Loucy (cell line): ENCODE measurements around the gene FRS2.

Experiments used
- EZH2phosphoT487 ChIP-seq: fragments of 200-600 bp; IDR thresholded peaks from 2 replicates; pipeline ENCODE4 v1.6.1; 2018; ENCODE audit warnings: antibody characterized with exemption, mild to moderate bottlenecking, moderate library complexity, borderline replicate concordance
- TF ChIP-seq, protein P1 (sequence below): fragments of 200-600 bp; sonication (generic); conservative IDR thresholded peaks from 2 replicates; pipeline ENCODE4 v1.5.1; 2014; ENCODE audit warnings: mild to moderate bottlenecking, antibody characterized with exemption, low read length

DNA sequence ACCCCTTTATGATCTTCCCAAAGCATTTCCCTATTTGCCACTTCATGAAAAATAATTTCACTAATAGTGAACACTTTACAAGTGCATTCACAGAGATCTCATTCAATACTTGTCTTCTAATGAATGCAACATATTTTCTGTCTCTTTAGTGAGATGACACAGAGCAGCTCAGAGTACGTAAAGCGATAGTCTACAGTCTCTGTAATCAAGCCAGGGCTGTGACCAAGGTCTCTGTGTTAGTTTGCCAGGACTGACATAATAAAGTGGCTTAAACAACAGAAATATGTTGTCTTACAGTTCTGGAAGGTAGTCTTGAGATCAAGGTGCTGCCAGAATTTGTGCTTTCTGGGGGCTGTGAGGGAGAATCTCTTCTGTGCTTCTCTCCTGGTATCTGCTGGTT lies 33.1 kb upstream of the FRS2 start:
- TF ChIP-seq, protein P1, sequence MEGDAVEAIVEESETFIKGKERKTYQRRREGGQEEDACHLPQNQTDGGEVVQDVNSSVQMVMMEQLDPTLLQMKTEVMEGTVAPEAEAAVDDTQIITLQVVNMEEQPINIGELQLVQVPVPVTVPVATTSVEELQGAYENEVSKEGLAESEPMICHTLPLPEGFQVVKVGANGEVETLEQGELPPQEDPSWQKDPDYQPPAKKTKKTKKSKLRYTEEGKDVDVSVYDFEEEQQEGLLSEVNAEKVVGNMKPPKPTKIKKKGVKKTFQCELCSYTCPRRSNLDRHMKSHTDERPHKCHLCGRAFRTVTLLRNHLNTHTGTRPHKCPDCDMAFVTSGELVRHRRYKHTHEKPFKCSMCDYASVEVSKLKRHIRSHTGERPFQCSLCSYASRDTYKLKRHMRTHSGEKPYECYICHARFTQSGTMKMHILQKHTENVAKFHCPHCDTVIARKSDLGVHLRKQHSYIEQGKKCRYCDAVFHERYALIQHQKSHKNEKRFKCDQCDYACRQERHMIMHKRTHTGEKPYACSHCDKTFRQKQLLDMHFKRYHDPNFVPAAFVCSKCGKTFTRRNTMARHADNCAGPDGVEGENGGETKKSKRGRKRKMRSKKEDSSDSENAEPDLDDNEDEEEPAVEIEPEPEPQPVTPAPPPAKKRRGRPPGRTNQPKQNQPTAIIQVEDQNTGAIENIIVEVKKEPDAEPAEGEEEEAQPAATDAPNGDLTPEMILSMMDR: no peak
- no peak for TF ChIP-seq EZH2phosphoT487
